ENCODE measurements around the gene GRIN3A. TPM values are rescaled to one million over a fixed set of nuclear protein-coding genes. Genes with fewer than 3 reads are reported as not detected.

GRIN3A gene
- total RNA-seq, 1 donor from 2014 or later, result 27.8 TPM

Other genes with a start within 250 kb of the GRIN3A start
- 46.1 TPM for gene RNF20, start 204.8 kb downstream of the GRIN3A start, total RNA-seq (ENCODE audit: unreplicated experiment)
- 2.2 TPM for gene PPP3R2, start 143.7 kb downstream of the GRIN3A start, total RNA-seq (ENCODE audit: unreplicated experiment)